K562 (cell line): ENCODE data around the gene ERGIC1.
A peak's percentile ranks its signal among the peaks of the same experiment; 100 is the strongest.

Experiments used
- CEBPB ChIP-seq: fragments of 450-650 bp; IDR thresholded peaks from 2 replicates; pipeline ENCODE4 v1.6.1; 2016; ENCODE audit warnings: missing genetic modification characterization, missing compliant biosample characterization
- CTCF ChIP-seq, 3 experiments: IDR thresholded peaks in 2 of 3; conservative IDR thresholded peaks in 1 of 3; 2 replicates each; pipeline ENCODE4 v1.5.1; 2011 to 2012; ENCODE audit warnings: low read length in 3 of 3, mild to moderate bottlenecking in 3 of 3, control low read depth in 2 of 3, improper control_type of control experiment in 1 of 3, inconsistent platforms in 1 of 3, low read depth in 1 of 3, mixed read lengths in 1 of 3, moderate library complexity in 1 of 3; ENCODE audit not compliant: insufficient read depth in 2 of 3
- E2F6 ChIP-seq, 2 experiments: IDR thresholded peaks; 2 replicates each; pipeline ENCODE4 v1.6.1; 2011; ENCODE audit warnings: borderline replicate concordance in 1 of 2, control low read depth in 1 of 2, low read depth in 1 of 2, low read length in 1 of 2, mild to moderate bottlenecking in 1 of 2, mixed read lengths in 1 of 2, moderate library complexity in 1 of 2; ENCODE audit not compliant: insufficient read depth in 1 of 2, insufficient read length in 1 of 2, poor library complexity in 1 of 2, severe bottlenecking in 1 of 2; ENCODE audit errors: extremely low read depth in 1 of 2
- ELK3 ChIP-seq: fragments of 450-650 bp; formaldehyde crosslinking; IDR thresholded peaks from 2 replicates; pipeline ENCODE4 v1.4.0; 2020; ENCODE audit warnings: mild to moderate bottlenecking
- JUND ChIP-seq, 2 experiments: IDR thresholded peaks; 2 replicates in 1 of 2; 3 replicates in 1 of 2; pipeline ENCODE4 v1.6.1; 2011; ENCODE audit warnings: borderline replicate concordance in 2 of 2, low read depth in 2 of 2, low read length in 2 of 2, improper control_type of control experiment in 1 of 2, missing biosample characterization in 1 of 2, missing genetic modification characterization in 1 of 2, missing genetic modification reagents in 1 of 2
- KAT2B ChIP-seq: IDR thresholded peaks from one replicate; pipeline ENCODE4 v1.6.1; 2012; ENCODE audit warnings: low read depth, mild to moderate bottlenecking, control low read depth, inconsistent platforms, low read length, moderate library complexity
- KLF6 ChIP-seq: fragments of 250-450 bp; sonication (Bioruptor Pico); IDR thresholded peaks from 2 replicates; pipeline ENCODE4 v1.4.0; 2020; ENCODE audit warnings: mild to moderate bottlenecking, moderate library complexity, borderline replicate concordance
- MAFG ChIP-seq: fragments of 450-650 bp; conservative IDR thresholded peaks from 2 replicates; pipeline ENCODE4 v1.6.1; 2016; ENCODE audit warnings: missing genetic modification characterization, missing compliant biosample characterization
- NFIC ChIP-seq: fragments of 450-650 bp; IDR thresholded peaks from 2 replicates; pipeline ENCODE4 v1.6.1; 2017; ENCODE audit warnings: mild to moderate bottlenecking, inconsistent platforms
- RBBP5 ChIP-seq: fragments of 200-600 bp; sonication (generic); IDR thresholded peaks from 2 replicates; pipeline ENCODE4 v1.6.1; 2012; ENCODE audit warnings: borderline replicate concordance, mild to moderate bottlenecking, low read length, control low read depth, inconsistent platforms; ENCODE audit not compliant: insufficient read depth, poor library complexity, severe bottlenecking
- SP1 ChIP-seq: sonication (generic); formaldehyde crosslinking; IDR thresholded peaks from 2 replicates; pipeline ENCODE4 v1.8.1; 2022; ENCODE audit warnings: mild to moderate bottlenecking, missing genetic modification reagents
- TARDBP ChIP-seq: fragments of 450-650 bp; IDR thresholded peaks from 2 replicates; pipeline ENCODE4 v1.6.1; 2016
- ZBTB33 ChIP-seq: sonication (generic); formaldehyde crosslinking; IDR thresholded peaks from 2 replicates; pipeline ENCODE4 v1.8.1; 2023; ENCODE audit warnings: mild to moderate bottlenecking, missing genetic modification reagents
- ZBTB8A ChIP-seq: fragments of 450-650 bp; IDR thresholded peaks from 2 replicates; pipeline ENCODE4 v1.6.1; 2018; ENCODE audit warnings: mild to moderate bottlenecking, moderate library complexity; ENCODE audit not compliant: partially characterized antibody

- no peak for TF ChIP-seq SP1 (CRISPR knock-in tag)
- no peak for TF ChIP-seq ZBTB33 (CRISPR knock-in tag)
- TF ChIP-seq NFIC, result no peak
- 0 out of 2 replicates have a peak, but pooled peaks have one; percentile 49 for TF ChIP-seq JUND (IDR thresholded peaks at IDR 0.05; ENCODE audit: borderline replicate concordance, low read depth, low read length)
- peak; percentile 49; the same call in 1 of the 3 replicates for TF ChIP-seq JUND (tag; IDR thresholded peaks at IDR 0.05; ENCODE audit: borderline replicate concordance, low read depth, low read length)
- no peak for TF ChIP-seq KAT2B
- no peak for TF ChIP-seq ZBTB8A
- TF ChIP-seq KLF6, result no peak
- no peak for TF ChIP-seq ELK3 (CRISPR knock-in tag)
- TF ChIP-seq E2F6 (IDR thresholded peaks at IDR 0.05; ENCODE audit: borderline replicate concordance in 1 of 2, extremely low read depth in 1 of 2, insufficient read depth in 1 of 2, insufficient read length in 1 of 2, low read depth in 1 of 2, low read length in 1 of 2, poor library complexity in 1 of 2, severe bottlenecking in 1 of 2), result no peak
- no peak for TF ChIP-seq CEBPB (tag)
- no peak for TF ChIP-seq RBBP5
- no peak for TF ChIP-seq MAFG (tag)
- no peak for TF ChIP-seq TARDBP
- TF ChIP-seq CTCF (IDR thresholded peaks at IDR 0.05 in 2 of 3, conservative IDR thresholded peaks at IDR 0.05 in 1 of 3; ENCODE audit: insufficient read depth in 2 of 3, low read depth in 1 of 3, low read length in 3 of 3), result no peak
These were observed 47.2 kb upstream of the ERGIC1 start for GRCh38 chr5:172786736-172787462.
